ENCODE results near the gene TMEM272.

Gene TMEM272

GRCh38 chr13:51769455-51770127 lies 75.4 kb downstream of the TMEM272 start:
- H3K4me3 ChIP-seq (ENCODE audit: low read length): no peak overlapping the region
- no peak for DNase-seq (ENCODE audit: low read depth, low spot score)

- no peak for DNase-seq (ENCODE audit: low read depth, low spot score)
- H3K4me3 ChIP-seq (ENCODE audit: low read length): no peak overlapping the region
These were observed 76.0 kb downstream of the TMEM272 start for GRCh38 chr13:51768976-51769375.

GRCh38 chr13:51768378-51768921 lies 76.5 kb downstream of the TMEM272 start:
- no peak for DNase-seq (ENCODE audit: low read depth, low spot score)
- H3K4me3 ChIP-seq (ENCODE audit: low read length): no peak overlapping the region

- no peak for DNase-seq (ENCODE audit: low read depth, low spot score)
- H3K4me3 ChIP-seq (ENCODE audit: low read length): no peak overlapping the region
These were observed 77.9 kb downstream of the TMEM272 start for GRCh38 chr13:51767100-51767499.

- no peak for DNase-seq (ENCODE audit: low read depth, low spot score)
These were observed 79.8 kb downstream of the TMEM272 start for GRCh38 chr13:51765142-51765515.

GRCh38 chr13:51764184-51765141 lies 80.5 kb downstream of the TMEM272 start:
- H3K4me3 ChIP-seq (ENCODE audit: low read length): no peak overlapping the region

More at GRCh38 chr13:51765142-51765515, 79.8 kb downstream of the TMEM272 start:
- no peak overlapping the region for H3K4me3 ChIP-seq (ENCODE audit: low read length)

GRCh38 chr13:51763486-51763885 lies 81.5 kb downstream of the TMEM272 start:
- DNase-seq (ENCODE audit: low read depth, low spot score): no peak
- no peak overlapping the region for H3K4me3 ChIP-seq (ENCODE audit: low read length)

More at GRCh38 chr13:51764184-51765141, 80.5 kb downstream of the TMEM272 start:
- DNase-seq (ENCODE audit: low read depth, low spot score): peak; percentile 37
